ENCODE measurements around the gene GTF3C5. TPM values are rescaled to one million over a fixed set of nuclear protein-coding genes. Genes with fewer than 3 reads are reported as not detected.
A peak's percentile ranks its signal among the peaks of the same experiment; 100 is the strongest.

The GTF3C5 gene
- total RNA-seq, 2 experiments from 2014 or later: 91.6 to 97.0 TPM

DNA sequence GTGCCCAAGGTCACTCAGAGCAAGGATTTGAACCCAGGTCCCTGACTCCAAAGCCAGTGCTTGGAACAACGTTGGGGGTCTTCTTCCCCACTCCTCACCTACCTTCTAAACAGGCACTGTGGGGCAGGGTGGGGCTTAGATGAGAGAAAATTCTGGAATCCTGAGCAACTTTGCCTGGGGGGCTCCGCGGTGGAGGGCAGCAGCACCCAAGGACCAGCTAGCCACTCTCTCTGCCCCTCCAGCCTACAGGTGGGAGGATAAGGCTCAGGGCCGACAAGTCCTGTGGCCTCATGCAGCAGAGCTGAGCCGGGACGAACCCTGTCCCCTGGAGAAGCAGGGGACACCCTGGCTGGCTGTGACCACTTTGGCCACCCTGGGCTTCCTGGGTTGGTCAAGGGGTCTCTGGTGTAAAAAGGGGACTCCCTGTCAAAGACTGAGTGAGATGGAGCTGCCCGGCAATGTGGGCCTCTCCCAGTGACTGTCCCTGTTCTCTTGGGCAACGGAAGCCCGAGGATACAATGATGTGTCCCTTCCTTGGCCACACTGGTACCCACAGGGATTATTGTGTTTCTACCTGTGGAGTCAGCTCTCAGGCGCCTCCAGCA lies 57.5 kb downstream of the GTF3C5 start:
- no peak for DNase-seq (ENCODE audit: low spot score)
- Histone ChIP-seq H3K4me1 (ENCODE audit: insufficient read depth, low read length, poor library complexity, severe bottlenecking) (no peaks in the 10 kb centered on the region), H3K4me3 (ENCODE audit: low read depth, low read length, poor library complexity, severe bottlenecking) (no peak overlapping the region), H3K36me3 (ENCODE audit: insufficient read depth, low read length) (no peaks in the 10 kb centered on the region), H2AFZ (ENCODE audit: low read length) (no peak overlapping the region), H3K9me3 (ENCODE audit: low read length) (no peaks in the 10 kb centered on the region), H3K9me2 (ENCODE audit: insufficient read depth, low read length) (no peaks in the 10 kb centered on the region), H3K27ac (ENCODE audit: low read depth, low read length, poor library complexity, severe bottlenecking) (no peak overlapping the region), H3K79me2 (ENCODE audit: insufficient read depth, low read depth, low read length) (no peaks in the 10 kb centered on the region), H4K20me1 (ENCODE audit: insufficient read depth, low read length) (no peaks in the 10 kb centered on the region), H3K4me2 (ENCODE audit: low read length) (no peak overlapping the region)
- TF ChIP-seq, protein P1, sequence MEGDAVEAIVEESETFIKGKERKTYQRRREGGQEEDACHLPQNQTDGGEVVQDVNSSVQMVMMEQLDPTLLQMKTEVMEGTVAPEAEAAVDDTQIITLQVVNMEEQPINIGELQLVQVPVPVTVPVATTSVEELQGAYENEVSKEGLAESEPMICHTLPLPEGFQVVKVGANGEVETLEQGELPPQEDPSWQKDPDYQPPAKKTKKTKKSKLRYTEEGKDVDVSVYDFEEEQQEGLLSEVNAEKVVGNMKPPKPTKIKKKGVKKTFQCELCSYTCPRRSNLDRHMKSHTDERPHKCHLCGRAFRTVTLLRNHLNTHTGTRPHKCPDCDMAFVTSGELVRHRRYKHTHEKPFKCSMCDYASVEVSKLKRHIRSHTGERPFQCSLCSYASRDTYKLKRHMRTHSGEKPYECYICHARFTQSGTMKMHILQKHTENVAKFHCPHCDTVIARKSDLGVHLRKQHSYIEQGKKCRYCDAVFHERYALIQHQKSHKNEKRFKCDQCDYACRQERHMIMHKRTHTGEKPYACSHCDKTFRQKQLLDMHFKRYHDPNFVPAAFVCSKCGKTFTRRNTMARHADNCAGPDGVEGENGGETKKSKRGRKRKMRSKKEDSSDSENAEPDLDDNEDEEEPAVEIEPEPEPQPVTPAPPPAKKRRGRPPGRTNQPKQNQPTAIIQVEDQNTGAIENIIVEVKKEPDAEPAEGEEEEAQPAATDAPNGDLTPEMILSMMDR (conservative IDR thresholded peaks at IDR 0.05; ENCODE audit: low read length): no peak
- no peak for TF ChIP-seq EZH2phosphoT487 (IDR thresholded peaks at IDR 0.05; ENCODE audit: borderline replicate concordance, low read depth, low read length)
- ChIA-PET CTCF (ENCODE audit: unreplicated experiment) (interaction anchor here (0.6 kb wide), 1 partner anchor 371 kb away, joined by 3 read pairs; the partner anchor contains the start of gene CACFD1), POLR2A (no interaction called here)
- BruUV-seq (replicated peaks): no TSS peak
- intact Hi-C loops (cut with micrococcal nuclease; ENCODE audit: unreplicated experiment): no loop called here

DNA sequence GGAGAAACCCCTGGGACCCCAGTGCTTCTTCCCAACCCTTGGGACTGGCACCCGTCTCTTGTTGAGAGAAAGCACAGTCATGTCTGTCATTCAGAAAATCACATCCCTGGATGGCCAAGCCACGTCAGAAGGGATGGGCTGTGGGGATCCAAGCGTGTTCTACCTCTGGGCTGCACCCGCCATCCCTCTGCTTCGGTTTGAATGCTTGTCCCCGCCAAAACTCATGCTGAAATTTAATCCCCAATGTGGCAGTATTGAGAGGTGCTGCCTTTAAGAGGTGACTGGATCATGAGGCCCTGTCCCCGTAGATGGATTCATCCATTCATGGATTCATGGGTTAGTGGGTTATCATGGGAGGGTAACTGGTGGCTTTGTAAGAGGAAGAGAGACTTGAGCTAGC lies 58.0 kb downstream of the GTF3C5 start:
- no peaks in the 10 kb centered on the region for H3K9me2 ChIP-seq (ENCODE audit: insufficient read depth, low read length)
- H3K36me3 ChIP-seq (ENCODE audit: insufficient read depth, low read length): no peaks in the 10 kb centered on the region
- TF ChIP-seq, protein P1 (conservative IDR thresholded peaks at IDR 0.05; ENCODE audit: low read length): no peak
- no peak for TF ChIP-seq EZH2phosphoT487 (IDR thresholded peaks at IDR 0.05; ENCODE audit: borderline replicate concordance, low read depth, low read length)
- no peak overlapping the region for H3K4me3 ChIP-seq (ENCODE audit: low read depth, low read length, poor library complexity, severe bottlenecking)
- no peaks in the 10 kb centered on the region for H3K9me3 ChIP-seq (ENCODE audit: low read length)
- intact Hi-C loops (cut with micrococcal nuclease; ENCODE audit: unreplicated experiment): no loop called here
- no peaks in the 10 kb centered on the region for H4K20me1 ChIP-seq (ENCODE audit: insufficient read depth, low read length)
- no peak for DNase-seq (ENCODE audit: low spot score)
- CTCF ChIA-PET (ENCODE audit: unreplicated experiment): interaction anchor here (0.6 kb wide), 1 partner anchor 371 kb away, joined by 3 read pairs; the partner anchor contains the start of gene CACFD1
- no peaks in the 10 kb centered on the region for H3K79me2 ChIP-seq (ENCODE audit: insufficient read depth, low read depth, low read length)
- BruUV-seq (replicated peaks): no TSS peak
- POLR2A ChIA-PET: no interaction called here
- H3K4me2 ChIP-seq (ENCODE audit: low read length): no peak overlapping the region
- no peak overlapping the region for H2AFZ ChIP-seq (ENCODE audit: low read length)
- no peak overlapping the region for H3K27ac ChIP-seq (ENCODE audit: low read depth, low read length, poor library complexity, severe bottlenecking)
- no peaks in the 10 kb centered on the region for H3K4me1 ChIP-seq (ENCODE audit: insufficient read depth, low read length, poor library complexity, severe bottlenecking)

DNA sequence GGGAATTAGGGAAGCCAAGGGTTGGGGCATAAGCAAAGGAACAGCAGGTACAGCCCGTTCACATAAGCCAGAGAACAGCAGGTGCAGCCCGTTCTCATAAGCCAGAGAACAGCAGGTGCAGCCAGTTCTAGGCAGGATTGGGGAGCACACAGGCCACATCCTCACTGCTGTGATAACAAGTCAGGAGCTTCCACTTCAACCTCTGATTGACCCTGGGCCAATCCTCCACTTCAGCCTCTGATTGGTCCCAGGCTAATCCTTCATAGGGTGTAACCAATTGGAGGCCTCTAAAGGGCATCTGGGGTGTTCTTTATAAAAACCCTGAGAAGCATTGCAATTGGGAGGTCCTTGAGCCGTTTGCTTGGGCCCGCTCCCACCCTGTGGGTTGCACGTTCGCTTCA lies 58.5 kb downstream of the GTF3C5 start:
- POLR2A ChIA-PET: interaction anchor here (0.6 kb wide), 1 partner anchor 738 kb away, joined by 3 read pairs; no protein-coding TSS in a partner anchor

More for the DNA sequence above, 58.5 kb downstream of the GTF3C5 start:
- CTCF ChIA-PET (ENCODE audit: unreplicated experiment): no interaction called here
- Histone ChIP-seq H3K4me2 (ENCODE audit: low read length) (no peak overlapping the region), H4K20me1 (ENCODE audit: insufficient read depth, low read length) (no peaks in the 10 kb centered on the region), H3K27ac (ENCODE audit: low read depth, low read length, poor library complexity, severe bottlenecking) (no peak overlapping the region), H3K4me3 (ENCODE audit: low read depth, low read length, poor library complexity, severe bottlenecking) (no peak overlapping the region), H2AFZ (ENCODE audit: low read length) (no peak overlapping the region), H3K36me3 (ENCODE audit: insufficient read depth, low read length) (no peaks in the 10 kb centered on the region), H3K79me2 (ENCODE audit: insufficient read depth, low read depth, low read length) (no peaks in the 10 kb centered on the region), H3K9me3 (ENCODE audit: low read length) (no peaks in the 10 kb centered on the region), H3K4me1 (ENCODE audit: insufficient read depth, low read length, poor library complexity, severe bottlenecking) (no peaks in the 10 kb centered on the region), H3K9me2 (ENCODE audit: insufficient read depth, low read length) (no peaks in the 10 kb centered on the region)
- no peak for TF ChIP-seq EZH2phosphoT487 (IDR thresholded peaks at IDR 0.05; ENCODE audit: borderline replicate concordance, low read depth, low read length)
- TF ChIP-seq, protein P1 (conservative IDR thresholded peaks at IDR 0.05; ENCODE audit: low read length): no peak
- peak; percentile 18 for DNase-seq (ENCODE audit: low spot score)
- intact Hi-C loops (cut with micrococcal nuclease; ENCODE audit: unreplicated experiment): no loop called here
- no TSS peak for BruUV-seq (replicated peaks)

Data from OCI-LY7 (cell line).